ENCODE results near the gene EFHD1.

The EFHD1 gene

GRCh38 chr2:232607011-232607410 lies 26.4 kb upstream of the EFHD1 start:
- Mint-ChIP-seq H3K36me3 (no peaks in the 10 kb centered on the region), H3K27me3 (peaks cover 6 to 9% of the 10 kb centered on the region in 2 donors), H3K9me3 (no peaks in the 10 kb centered on the region), H3K4me3 (no peak overlapping the region), H3K4me1 (peaks cover 0 to 12% of the 10 kb centered on the region in 2 donors), H3K27ac (no peak overlapping the region)
- DNase-seq (no peak), ATAC-seq (replicated peaks) (no peak)

- DNase-seq (no peak), ATAC-seq (replicated peaks) (no peak)
- no peaks in the 10 kb centered on the region for H3K36me3 Mint-ChIP-seq
- H3K27ac Mint-ChIP-seq = no peak overlapping the region
- H3K4me3 Mint-ChIP-seq = no peak overlapping the region
- H3K9me3 Mint-ChIP-seq = no peaks in the 10 kb centered on the region
- H3K4me1 Mint-ChIP-seq = peaks cover 0 to 12% of the 10 kb centered on the region in 2 donors
- peaks cover 0 to 3% of the 10 kb centered on the region in 2 donors for H3K27me3 Mint-ChIP-seq
These were observed 23.8 kb upstream of the EFHD1 start for GRCh38 chr2:232609607-232610006.

GRCh38 chr2:232610081-232610480 lies 23.3 kb upstream of the EFHD1 start:
- Mint-ChIP-seq H3K9me3 (no peaks in the 10 kb centered on the region), H3K4me3 (no peak overlapping the region), H3K27me3 (no peaks in the 10 kb centered on the region), H3K4me1 (peaks cover 0 to 12% of the 10 kb centered on the region in 2 donors), H3K27ac (no peak overlapping the region), H3K36me3 (no peaks in the 10 kb centered on the region)
- ATAC-seq (replicated peaks) (no peak), DNase-seq (no peak)

GRCh38 chr2:232611061-232611460 lies 22.3 kb upstream of the EFHD1 start:
- ATAC-seq (replicated peaks) = no peak
- DNase-seq = no peak
- H3K4me3 Mint-ChIP-seq = no peak overlapping the region
- H3K27ac Mint-ChIP-seq = no peak overlapping the region
- H3K27me3 Mint-ChIP-seq = no peaks in the 10 kb centered on the region
- no peaks in the 10 kb centered on the region for H3K9me3 Mint-ChIP-seq
- H3K4me1 Mint-ChIP-seq = peaks cover 0 to 5% of the 10 kb centered on the region in 2 donors
- no peaks in the 10 kb centered on the region for H3K36me3 Mint-ChIP-seq

- H3K4me1 Mint-ChIP-seq = no peaks in the 10 kb centered on the region
- no peaks in the 10 kb centered on the region for H3K27me3 Mint-ChIP-seq
- no peaks in the 10 kb centered on the region for H3K36me3 Mint-ChIP-seq
- no peak overlapping the region for H3K27ac Mint-ChIP-seq
- peak; percentile 27 for DNase-seq
- peak; percentile 50 for ATAC-seq (replicated peaks)
- H3K9me3 Mint-ChIP-seq = no peaks in the 10 kb centered on the region
- no peak overlapping the region for H3K4me3 Mint-ChIP-seq
These were observed 21.7 kb upstream of the EFHD1 start for GRCh38 chr2:232611559-232612218.

GRCh38 chr2:232613538-232614134 lies 19.8 kb upstream of the EFHD1 start:
- DNase-seq (no peak), ATAC-seq (replicated peaks) (no peak)
- no peaks in the 10 kb centered on the region for H3K9me3 Mint-ChIP-seq
- no peaks in the 10 kb centered on the region for H3K36me3 Mint-ChIP-seq
- no peak overlapping the region for H3K27ac Mint-ChIP-seq
- H3K27me3 Mint-ChIP-seq = no peaks in the 10 kb centered on the region
- H3K4me3 Mint-ChIP-seq = no peak overlapping the region
- H3K4me1 Mint-ChIP-seq = no peaks in the 10 kb centered on the region

GRCh38 chr2:232615339-232615738 lies 18.1 kb upstream of the EFHD1 start:
- Mint-ChIP-seq H3K4me3 (no peak overlapping the region), H3K27me3 (no peaks in the 10 kb centered on the region), H3K4me1 (no peaks in the 10 kb centered on the region), H3K27ac (no peak overlapping the region), H3K9me3 (no peaks in the 10 kb centered on the region), H3K36me3 (no peaks in the 10 kb centered on the region)
- DNase-seq = no peak
- no peak for ATAC-seq (replicated peaks)

- peaks cover 4 to 17% of the 10 kb centered on the region in 2 donors for H3K27me3 Mint-ChIP-seq
- DNase-seq (no peak), ATAC-seq (replicated peaks) (no peak)
- H3K36me3 Mint-ChIP-seq = no peaks in the 10 kb centered on the region
- H3K4me1 Mint-ChIP-seq = no peaks in the 10 kb centered on the region
- no peaks in the 10 kb centered on the region for H3K9me3 Mint-ChIP-seq
- H3K27ac Mint-ChIP-seq = no peak overlapping the region
- H3K4me3 Mint-ChIP-seq = no peak overlapping the region
These were observed 12.2 kb upstream of the EFHD1 start for GRCh38 chr2:232621186-232621585.

GRCh38 chr2:232622563-232622962 lies 10.8 kb upstream of the EFHD1 start:
- no peak for ATAC-seq (replicated peaks)
- no peak for DNase-seq
- Mint-ChIP-seq H3K27ac (no peak overlapping the region), H3K4me3 (no peak overlapping the region), H3K4me1 (no peaks in the 10 kb centered on the region), H3K36me3 (no peaks in the 10 kb centered on the region), H3K9me3 (no peaks in the 10 kb centered on the region), H3K27me3 (peaks cover 8 to 17% of the 10 kb centered on the region in 2 donors)

- H3K36me3 Mint-ChIP-seq = no peaks in the 10 kb centered on the region
- no peak overlapping the region for H3K27ac Mint-ChIP-seq
These were observed 9.3 kb upstream of the EFHD1 start for GRCh38 chr2:232623768-232624765.

GRCh38 chr2:232626584-232626983 lies 6.8 kb upstream of the EFHD1 start:
- H3K9me3 Mint-ChIP-seq = no peaks in the 10 kb centered on the region
- H3K4me3 Mint-ChIP-seq = no peak overlapping the region

More at GRCh38 chr2:232623768-232624765, 9.3 kb upstream of the EFHD1 start:
- Mint-ChIP-seq H3K9me3 (no peaks in the 10 kb centered on the region), H3K27me3 (peaks cover 8 to 20% of the 10 kb centered on the region in 2 donors), H3K4me3 (no peak overlapping the region), H3K4me1 (no peaks in the 10 kb centered on the region)
- ATAC-seq (replicated peaks) (no peak), DNase-seq (no peak)

GRCh38 chr2:232628466-232629128 lies 4.8 kb upstream of the EFHD1 start:
- Mint-ChIP-seq H3K36me3 (no peaks in the 10 kb centered on the region), H3K4me3 (no peak overlapping the region), H3K9me3 (no peaks in the 10 kb centered on the region)

More at GRCh38 chr2:232626584-232626983, 6.8 kb upstream of the EFHD1 start:
- no peak for DNase-seq
- Mint-ChIP-seq H3K36me3 (no peaks in the 10 kb centered on the region), H3K4me1 (no peaks in the 10 kb centered on the region), H3K27me3 (peaks cover 9 to 31% of the 10 kb centered on the region in 2 donors), H3K27ac (no peak overlapping the region)
- ATAC-seq (replicated peaks) = no peak

GRCh38 chr2:232629129-232629475 lies 4.3 kb upstream of the EFHD1 start:
- Mint-ChIP-seq H3K36me3 (no peaks in the 10 kb centered on the region), H3K4me1 (peaks cover 3 to 6% of the 10 kb centered on the region in 2 donors), H3K9me3 (no peaks in the 10 kb centered on the region), H3K4me3 (no peak overlapping the region), H3K27ac (no peak overlapping the region), H3K27me3 (peaks cover 20 to 42% of the 10 kb centered on the region in 2 donors)
- ATAC-seq (replicated peaks) = no peak
- no peak for DNase-seq

More at GRCh38 chr2:232628466-232629128, 4.8 kb upstream of the EFHD1 start:
- no peak overlapping the region for H3K27ac Mint-ChIP-seq
- H3K27me3 Mint-ChIP-seq = peaks cover 17 to 38% of the 10 kb centered on the region in 2 donors
- DNase-seq (no peak), ATAC-seq (replicated peaks) (no peak)
- H3K4me1 Mint-ChIP-seq = peaks cover 3 to 6% of the 10 kb centered on the region in 2 donors

All from stimulated activated naive B cell treated with anti-CD40 and anti-IgM and Interleukin-4, amounts not matched to agents 10 μg/mL and 1 μg/mL and 100 μg/mL, for 72 hours (primary cell).